Fibroblast of mammary gland (primary cell): ENCODE data around the gene PRKAR1A.
A peak's percentile ranks its signal among the peaks of the same experiment; 100 is the strongest.
"Not testable (repeated sequence)": the region's sequence is repeated elsewhere in the genome, so short reads cannot be mapped to it uniquely, and the experiment has no call there.

Experiments
- DNase-seq: peaks from one replicate; pipeline ENCODE4 v3.0.0-alpha.2; 2010; ENCODE audit warnings: low read depth
- H3K4me3 ChIP-seq: 2 replicates; pipeline ENCODE4 v1.5.1; 2011; ENCODE audit warnings: low read depth, mild to moderate bottlenecking, low read length, moderate library complexity; ENCODE audit not compliant: control insufficient read depth
- CTCF ChIP-seq: conservative IDR thresholded peaks from 2 replicates; pipeline ENCODE4 v1.5.1; 2011; ENCODE audit warnings: low read depth, low read length, inconsistent platforms; ENCODE audit not compliant: control insufficient read depth, insufficient read depth

The PRKAR1A gene

GRCh38 chr17:68511254-68511670 is 968 bp upstream of the PRKAR1A start:
- H3K4me3 ChIP-seq: peak overlapping the region; percentile 80
- no peak for TF ChIP-seq CTCF
- DNase-seq: no peak

GRCh38 chr17:68511671-68512246 is 471 bp upstream of the PRKAR1A start:
- no peak for TF ChIP-seq CTCF
- peak; percentile 69 for DNase-seq
- H3K4me3 ChIP-seq: peak overlapping the region; percentile 80

GRCh38 chr17:68512960-68513474 is 787 bp downstream of the PRKAR1A start:
- H3K4me3 ChIP-seq: peak overlapping the region; percentile 80
- peak; percentile 73 for DNase-seq

GRCh38 chr17:68513932-68514331 is 1.7 kb downstream of the PRKAR1A start:
- no peak for TF ChIP-seq CTCF
- DNase-seq: no peak
- H3K4me3 ChIP-seq: peak overlapping the region; percentile 80

More at GRCh38 chr17:68512960-68513474, 787 bp downstream of the PRKAR1A start:
- TF ChIP-seq CTCF: no peak

- no peak for TF ChIP-seq CTCF
- peak overlapping the region; percentile 80 for H3K4me3 ChIP-seq
Measured at GRCh38 chr17:68514831-68515635, 2.8 kb downstream of the PRKAR1A start.

GRCh38 chr17:68516732-68517131 is 4.5 kb downstream of the PRKAR1A start:
- no peak for TF ChIP-seq CTCF
- no peak overlapping the region for H3K4me3 ChIP-seq
- no peak for DNase-seq

More at GRCh38 chr17:68514831-68515635, 2.8 kb downstream of the PRKAR1A start:
- DNase-seq: peak; percentile 98

- DNase-seq, H3K4me3 ChIP-seq: not testable (repeated sequence)
Measured at GRCh38 chr17:68517605-68518004, 5.4 kb downstream of the PRKAR1A start.
